COR-L47 (cell line): ENCODE results near the gene BTG2.
"Not testable (repeated sequence)": the region's sequence is repeated elsewhere in the genome, so short reads cannot be mapped to it uniquely, and the experiment has no call there.

ENCODE experiments used
- DNase-seq: peaks from one replicate; lab custom pipeline; 2025; lab: John Stamatoyannopoulos, UW

Gene BTG2, protein sequence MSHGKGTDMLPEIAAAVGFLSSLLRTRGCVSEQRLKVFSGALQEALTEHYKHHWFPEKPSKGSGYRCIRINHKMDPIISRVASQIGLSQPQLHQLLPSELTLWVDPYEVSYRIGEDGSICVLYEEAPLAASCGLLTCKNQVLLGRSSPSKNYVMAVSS

DNA sequence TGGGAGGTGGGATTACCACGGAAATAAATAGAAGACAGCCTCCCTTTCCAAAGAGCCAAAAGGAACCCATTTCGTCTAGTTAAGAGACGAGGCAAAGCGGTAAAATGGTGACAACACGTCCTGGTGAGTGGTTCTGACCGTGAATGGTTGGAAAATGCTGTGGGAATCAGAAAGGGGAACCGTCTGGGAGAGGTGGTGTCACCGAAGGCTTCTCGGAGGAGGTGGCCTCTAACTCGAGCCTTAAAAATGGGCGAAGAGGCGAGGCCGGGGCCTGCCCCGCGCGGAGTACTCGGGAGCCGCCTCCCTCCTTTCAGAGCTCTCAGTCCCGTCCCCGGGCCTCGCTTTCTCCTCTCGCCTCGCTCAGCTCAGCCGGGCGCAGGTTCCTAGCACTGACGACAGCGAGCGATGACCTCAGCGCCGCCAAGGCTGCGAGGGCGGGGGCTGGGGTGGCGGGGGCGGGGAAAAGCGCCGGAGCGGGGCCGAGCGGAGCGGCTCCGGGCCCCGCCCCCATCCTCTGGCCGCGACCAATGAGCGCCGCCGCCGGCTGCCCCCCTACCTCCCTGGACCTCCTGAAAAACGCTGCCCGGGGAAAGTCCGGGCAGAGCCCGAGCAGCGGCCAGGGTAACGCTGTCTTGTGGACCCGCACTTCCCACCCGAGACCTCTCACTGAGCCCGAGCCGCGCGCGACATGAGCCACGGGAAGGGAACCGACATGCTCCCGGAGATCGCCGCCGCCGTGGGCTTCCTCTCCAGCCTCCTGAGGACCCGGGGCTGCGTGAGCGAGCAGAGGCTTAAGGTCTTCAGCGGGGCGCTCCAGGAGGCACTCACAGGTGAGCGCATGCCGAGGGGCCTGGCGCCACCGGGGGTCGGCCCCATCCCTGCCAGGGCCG is at the start of gene BTG2:
Gene BTG2 (plus strand): TSS at position 601 of the 890 bp plus-strand sequence. CDS start 88 bp downstream, at position 689.
- DNase-seq, result peak; percentile 79

DNA sequence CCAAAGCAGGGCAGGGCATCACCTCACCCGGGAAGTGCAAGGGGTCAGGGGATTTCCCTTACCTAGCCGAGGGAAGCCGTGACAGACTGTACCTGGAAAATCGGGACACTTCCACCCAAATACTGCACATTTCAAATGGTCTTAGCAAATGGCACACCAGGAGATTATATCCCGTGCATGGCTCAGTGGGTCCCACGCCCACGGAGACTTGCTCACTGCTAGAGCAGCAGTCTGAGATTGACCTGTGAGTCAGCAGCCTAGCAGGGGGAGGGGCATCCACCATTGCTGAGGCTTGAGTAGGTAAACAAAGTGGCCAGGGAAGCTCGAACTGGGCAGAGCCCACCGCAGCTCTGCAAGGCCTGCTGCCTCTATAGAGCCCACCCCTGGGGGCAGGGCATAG is 48.7 kb upstream of the BTG2 start:
- not testable (repeated sequence) for DNase-seq

DNA sequence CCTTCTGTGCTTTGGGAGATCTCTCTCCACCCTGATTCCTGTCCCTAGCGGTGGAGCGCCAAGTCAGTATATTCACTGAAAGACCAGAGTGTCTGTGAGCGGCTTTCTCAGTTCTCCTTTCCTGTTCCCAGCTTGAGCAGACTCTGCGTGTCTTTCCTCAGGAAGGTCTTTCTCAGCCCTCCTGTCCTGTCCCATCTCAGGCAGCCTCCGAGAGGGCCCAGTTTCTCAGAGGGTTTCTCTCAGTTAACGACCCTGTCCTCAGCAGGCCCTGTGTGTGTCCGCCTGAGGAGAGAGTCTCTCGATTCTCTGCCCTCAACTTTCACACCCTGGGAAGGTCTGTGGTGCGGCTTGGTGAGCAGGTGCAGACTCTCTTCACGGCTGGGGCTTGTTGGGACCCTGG is 41.8 kb upstream of the BTG2 start:
- DNase-seq, result no peak

DNA sequence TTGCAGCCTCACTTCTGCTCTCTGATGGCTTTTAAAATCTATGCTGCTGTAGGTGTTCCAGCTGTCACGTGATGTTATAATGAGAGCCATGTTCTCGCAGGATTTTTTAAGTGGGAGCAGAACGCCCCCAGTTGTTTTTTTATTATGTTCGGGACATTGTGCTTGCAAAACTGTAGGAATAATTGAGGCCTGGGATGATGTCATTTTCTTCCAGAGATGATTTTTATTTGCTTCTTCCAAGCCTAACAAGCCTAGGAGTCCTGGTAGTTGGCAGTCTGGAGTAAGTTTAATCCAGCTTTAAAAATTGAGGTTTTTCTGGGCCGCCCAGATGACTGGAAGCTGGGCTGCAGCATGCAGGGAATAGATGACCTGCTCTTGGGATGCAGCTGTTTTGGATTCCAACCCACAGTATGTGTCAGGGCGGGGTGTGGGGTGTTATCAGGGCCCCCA is 41.2 kb upstream of the BTG2 start:
- DNase-seq, result no peak

DNA sequence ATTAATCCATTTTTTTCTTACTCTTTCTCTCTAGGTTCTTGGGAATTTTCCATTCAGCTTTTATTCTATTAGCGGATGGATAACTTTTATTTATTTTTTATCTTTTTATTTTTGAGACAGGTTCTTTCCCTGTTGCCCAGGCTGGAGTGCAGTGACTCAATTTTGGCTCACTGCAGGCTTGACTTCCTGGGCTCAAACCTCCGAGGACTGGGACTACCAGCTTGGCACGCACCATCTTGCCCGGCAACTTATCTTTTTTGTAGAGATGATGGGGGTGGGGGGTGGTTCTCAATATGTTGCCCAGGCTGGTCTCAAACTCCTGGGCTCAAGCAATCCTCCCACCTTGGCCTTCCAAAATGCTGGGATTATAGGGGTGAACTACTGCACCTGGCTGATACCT is 39.8 kb upstream of the BTG2 start:
- DNase-seq, result no peak

DNA sequence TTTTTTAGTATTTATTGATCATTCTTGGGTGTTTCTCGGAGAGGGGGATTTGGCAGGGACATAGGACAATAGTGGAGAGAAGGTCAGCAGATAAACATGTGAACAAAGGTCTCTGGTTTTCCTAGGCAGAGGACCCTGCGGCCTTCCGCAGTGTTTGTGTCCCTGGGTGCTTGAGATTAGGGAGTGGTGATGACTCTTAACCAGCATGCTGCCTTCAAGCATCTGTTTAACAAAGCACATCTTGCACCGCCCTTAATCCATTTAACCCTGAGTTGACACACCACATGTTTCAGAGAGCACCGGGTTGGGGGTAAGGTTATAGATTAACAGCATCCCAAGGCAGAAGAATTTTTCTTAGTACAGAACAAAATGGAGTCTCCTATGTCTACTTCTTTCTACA is 39.2 kb upstream of the BTG2 start:
- not testable (repeated sequence) for DNase-seq

DNA sequence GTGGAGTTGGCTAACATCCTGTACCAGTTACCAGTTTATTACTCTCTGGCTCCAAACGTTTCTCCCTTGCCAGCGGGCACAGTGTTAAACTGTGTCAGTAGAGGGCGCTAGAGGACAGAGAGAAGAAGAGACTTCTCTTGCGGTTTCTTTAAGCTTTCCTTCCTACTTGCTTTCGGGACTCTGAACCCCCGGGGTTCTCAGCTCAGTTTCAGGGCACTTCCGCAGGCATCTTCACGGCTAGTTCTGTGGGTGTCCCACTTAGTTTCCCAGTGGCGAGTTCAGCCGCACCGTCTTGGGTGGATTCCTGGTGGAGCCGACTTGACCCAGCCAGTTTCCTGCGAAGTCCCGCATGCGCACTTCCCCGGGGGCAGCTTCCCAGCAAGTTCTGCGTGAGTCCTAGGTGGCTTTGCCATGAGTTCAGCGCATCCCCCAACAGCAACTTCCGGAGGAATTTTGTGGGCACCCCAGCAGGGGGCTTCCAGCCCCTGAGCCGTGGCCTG is 37.9 kb upstream of the BTG2 start:
- peak; percentile 74 for DNase-seq

DNA sequence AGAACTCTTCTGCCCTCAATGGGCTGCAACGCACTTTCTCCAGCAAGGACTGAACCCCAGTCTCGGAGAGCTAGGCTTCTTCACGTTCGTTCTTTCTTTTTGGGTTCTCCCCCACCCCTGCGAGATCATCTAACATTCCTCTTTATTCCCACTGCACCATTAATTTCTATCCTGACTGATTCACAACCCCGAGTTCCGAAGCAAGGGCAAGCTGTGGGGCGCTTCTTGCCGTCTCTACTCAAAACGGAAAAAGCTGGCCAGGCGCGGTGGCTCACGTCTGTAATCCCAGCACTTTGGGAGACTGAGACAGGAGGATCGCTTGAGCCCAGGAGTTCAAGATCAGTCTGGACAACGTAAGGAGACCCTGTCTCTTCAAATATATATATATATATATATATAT is 37.4 kb upstream of the BTG2 start:
- no peak for DNase-seq

DNA sequence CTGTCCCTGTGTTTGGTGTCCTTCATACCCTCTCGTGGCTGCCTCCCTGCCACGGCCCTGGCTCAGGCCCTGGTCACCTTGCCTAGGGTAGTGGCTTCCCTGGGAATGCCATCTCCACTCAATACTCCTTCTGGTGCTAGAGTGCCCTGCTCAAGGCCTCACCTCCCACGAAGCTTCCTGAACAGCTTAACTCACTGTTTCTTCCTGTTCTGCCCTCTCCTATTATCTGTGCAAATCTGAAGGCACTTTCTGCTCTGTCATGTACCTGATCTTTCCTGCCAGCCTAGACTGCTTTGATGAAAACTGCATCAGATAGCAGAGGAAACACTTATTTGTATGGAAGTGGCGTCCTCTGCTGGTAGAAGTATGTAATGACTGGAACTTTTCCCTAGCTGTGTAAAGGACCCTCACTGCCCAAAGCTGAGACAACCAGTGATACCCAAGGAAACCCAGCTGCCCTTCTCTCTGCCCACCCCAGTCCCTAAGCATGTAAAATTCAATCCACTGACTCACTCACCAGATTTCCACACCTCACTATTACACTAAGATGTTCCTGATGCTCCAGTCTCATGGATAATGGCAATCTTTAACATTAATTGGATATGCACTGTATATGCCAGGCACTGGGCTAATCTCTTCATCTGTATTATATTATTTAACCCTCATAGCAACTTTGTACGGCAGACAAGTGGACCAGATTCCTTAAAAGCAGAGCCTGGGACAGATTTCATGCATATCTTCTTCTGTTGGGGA is 36.2 kb upstream of the BTG2 start:
- DNase-seq, result peak; percentile 46

DNA sequence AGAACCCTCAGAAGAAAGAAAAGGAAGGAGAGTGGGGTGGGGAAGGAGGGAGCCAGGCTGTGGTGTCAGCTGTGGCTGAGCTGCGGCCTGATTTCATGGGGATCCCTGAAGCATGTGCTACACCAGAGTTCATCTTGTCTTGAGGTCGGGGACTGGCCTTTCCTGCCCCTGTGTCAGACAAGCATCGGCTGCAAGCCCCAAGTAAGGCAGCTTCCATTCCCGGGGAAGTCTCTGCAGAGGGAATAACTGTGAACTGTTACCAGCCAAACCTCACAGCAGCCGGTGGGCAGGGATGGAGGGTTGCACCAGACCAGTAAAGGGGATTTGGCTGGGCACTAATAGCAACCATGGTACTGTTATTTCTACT is 35.7 kb upstream of the BTG2 start:
- DNase-seq, result no peak

DNA sequence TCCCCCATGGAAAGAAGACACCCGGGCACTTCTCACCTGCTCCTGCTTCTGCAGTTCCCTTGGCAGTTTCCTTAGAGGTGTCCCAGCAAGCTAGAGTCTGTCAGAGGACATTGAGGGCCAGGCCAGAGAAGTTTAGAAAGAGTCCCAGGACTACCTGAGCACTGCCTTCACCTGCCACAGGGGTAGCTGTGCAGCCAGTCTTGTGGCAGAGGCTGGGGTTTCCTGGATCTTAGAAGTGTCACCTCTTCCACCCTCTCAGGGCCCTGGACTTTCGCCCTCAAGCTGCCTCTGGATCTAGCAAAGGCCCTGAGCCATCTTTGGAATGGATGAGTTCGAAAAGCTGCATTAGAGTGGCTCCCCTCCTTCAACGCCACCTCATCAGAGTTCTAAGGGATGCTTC is 34.9 kb upstream of the BTG2 start:
- no peak for DNase-seq

DNA sequence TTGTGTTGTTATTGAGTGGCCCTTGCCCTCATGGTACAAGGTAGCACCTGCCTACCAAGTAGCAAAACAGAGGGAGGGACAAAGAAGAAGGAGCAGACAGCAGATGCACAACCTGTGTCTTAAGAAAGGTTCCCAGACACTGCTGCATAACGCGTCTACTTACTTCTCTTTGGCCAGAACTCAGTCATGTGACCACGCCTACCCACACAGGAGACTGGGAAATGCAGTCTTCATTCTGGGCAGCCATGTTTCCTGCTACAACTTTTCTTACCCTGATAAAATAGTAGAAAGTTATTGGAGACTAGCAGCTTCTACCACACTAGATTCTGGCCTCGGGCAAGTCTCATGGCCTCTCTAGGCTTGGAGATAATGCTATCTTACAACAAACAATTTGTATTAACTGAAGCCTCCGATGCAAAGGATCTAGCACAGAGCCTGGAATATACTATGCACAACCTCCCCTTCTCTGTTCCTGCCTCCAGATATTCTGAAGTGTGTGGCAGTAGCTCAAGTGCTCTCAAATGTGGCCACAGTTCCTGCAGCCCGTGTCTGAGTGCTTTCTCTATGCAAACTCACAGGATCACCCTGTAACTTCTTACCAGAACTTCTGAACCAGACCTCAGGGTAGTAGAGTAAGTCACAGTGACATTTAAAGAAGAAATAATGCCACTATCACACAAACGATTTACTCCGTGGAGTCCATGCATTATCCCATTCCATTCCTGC is 34.1 kb upstream of the BTG2 start:
- DNase-seq, result peak; percentile 41

DNA sequence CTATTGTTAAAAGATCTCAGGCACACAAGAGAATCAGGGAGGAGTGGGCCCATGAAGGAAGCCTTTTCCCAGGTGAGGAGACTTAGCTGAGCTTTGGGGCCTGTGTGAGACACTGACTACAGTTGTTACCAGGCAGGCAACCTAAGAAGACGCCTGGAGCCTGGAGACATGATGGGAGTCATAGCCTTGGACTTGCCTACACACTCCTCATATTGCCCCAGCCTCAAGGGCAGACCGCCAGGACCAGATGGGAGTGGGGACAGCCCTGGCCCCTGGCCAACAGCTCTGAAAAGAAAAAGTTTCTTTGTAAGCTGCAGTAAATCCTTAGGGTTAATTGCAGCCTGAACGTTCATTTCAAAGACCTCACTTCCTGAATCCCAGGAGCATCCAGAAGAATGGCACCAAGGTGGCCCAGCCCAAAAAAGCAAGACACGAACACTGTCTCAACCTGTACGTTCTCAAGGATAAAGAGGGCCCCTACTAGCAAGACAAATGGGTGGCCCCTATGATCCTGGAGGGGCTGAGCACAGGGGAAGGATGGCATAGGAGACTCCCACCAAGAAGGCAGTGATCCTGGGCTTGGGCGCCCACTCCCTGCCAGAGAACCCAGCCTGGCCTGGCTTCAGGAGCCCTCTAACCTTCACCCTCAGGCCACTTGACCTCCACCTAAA is 33.2 kb upstream of the BTG2 start:
- DNase-seq, result no peak

DNA sequence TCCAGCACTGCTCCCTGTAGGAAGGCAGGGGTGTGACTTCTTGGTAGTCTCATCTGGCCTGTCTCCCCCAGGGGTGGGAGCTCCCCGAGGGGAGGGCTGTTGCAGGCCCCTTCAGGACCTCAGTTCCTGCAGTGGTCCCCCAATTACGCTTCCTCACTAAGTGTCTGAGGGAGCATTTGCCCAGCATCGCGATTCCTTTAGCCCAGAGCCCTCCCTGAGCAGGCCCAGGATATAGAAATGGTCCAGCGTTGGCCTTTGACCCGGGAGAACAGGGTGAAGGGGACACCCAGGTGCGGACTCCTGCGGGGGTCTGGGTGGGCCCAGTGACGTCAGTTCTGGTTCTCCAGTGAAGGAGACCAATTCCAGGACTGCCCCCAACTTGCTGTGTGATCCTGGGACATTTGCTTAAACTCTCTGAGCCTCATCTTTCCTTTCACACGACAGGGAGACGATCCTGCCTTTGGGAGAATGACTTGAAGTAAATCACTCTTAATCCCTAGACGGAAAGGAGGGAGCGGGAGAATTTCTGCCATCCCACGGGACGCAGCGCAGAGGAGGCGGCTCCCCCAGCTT is 32.6 kb upstream of the BTG2 start:
- DNase-seq, result no peak

DNA sequence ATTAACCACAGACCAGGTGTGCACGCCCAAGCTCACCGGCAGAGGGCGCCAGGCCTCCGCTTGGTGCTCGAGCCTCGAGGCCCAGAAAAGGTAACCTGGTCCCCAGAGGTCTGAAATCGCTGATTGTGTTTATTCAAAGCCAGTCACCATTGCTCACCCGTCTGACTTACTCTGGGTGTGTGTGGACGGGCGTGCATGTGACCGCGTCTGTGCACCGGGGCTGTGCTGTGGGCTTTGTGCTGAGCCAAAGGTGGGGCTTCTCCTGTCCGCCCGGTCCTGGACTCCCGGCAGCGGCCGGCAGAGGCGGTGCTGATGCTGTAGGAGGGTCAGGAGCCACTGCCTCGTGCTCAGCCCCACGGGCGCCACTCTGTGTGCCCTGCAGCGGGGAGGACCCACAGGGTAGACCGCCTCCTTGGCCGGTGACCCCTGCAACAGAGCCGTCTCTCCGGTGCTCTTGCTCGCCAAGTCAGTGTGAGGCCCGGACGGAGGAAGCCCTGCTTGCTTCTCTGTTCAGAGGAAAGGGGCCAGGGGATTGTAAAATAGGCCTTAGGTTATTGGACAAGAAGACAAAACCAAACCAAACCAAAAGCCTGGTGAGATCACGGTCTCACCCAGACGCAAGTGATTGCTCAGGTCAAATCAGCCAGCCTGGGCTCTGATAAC is 32.0 kb upstream of the BTG2 start:
- DNase-seq, result peak; percentile 87

DNA sequence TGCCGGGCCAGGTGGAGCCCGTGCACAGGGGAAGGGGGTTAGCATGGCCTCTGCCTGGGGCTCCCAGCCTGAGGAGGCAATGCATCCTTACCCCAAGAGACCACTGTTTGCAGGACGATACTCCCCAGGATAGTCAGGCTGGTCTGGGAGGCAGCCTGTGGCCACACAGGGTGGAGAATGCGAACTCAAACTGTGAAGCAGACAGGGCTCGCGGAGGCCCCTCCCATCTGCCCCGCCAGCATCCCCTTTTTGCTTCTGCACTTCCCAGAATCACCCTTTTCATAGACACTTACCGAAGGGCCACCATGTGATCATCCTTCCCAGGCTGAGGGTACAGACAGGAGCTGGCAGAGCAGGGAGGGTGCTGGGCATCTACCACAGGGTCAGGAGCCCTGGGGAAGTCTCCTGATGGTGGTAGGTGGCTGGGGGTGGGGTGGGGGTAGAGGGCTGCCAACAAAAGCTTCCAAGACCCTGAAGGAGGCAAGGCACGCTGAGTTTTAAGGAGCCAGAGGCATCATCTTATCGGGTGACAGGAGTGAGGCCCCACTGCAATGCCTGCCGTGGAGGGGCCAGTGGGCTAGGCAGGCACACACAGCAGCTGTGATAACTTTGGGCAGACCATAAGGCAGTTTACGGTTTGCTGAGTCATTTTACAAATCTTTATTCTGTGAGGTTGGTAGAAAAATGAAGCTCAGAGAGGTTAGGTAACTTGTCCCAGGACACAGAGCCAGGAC is 31.3 kb upstream of the BTG2 start:
- no peak for DNase-seq

DNA sequence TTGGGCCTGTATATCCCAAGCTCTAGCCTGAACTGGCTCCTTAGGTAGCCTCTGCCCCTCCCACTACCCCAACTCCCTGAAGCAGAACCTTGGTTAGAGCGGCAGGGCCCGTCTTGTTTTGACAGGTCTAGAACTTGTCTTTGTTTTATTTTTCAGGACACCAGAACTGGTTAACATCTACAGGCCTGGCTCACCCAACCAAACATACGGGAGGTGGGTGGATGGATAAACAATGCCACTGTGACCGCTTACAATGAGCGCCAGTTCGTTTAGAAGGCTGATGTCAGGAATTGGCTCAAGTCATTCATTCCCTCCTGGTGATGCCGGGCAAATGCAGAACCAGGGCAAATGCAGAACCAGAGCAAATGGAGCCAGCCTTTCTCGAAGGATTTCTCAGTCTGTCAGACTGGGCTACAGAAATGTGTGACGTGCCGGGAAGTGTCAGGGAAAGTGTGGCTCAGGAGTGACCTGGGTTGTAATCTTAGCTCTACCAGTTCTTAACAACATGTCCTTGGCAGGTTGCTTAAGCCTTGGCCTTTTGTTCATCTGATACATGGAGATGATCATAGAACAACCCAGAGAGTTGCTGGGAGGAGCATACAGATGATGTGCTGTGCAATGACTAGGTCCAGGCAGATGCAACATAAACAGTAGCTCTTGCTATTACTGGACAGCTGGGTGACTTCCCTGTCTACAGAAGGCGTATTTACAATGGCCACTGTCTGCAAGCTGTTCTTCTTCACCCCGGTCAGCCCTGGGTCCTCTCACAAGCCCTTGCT is 30.5 kb upstream of the BTG2 start:
- DNase-seq, result no peak

DNA sequence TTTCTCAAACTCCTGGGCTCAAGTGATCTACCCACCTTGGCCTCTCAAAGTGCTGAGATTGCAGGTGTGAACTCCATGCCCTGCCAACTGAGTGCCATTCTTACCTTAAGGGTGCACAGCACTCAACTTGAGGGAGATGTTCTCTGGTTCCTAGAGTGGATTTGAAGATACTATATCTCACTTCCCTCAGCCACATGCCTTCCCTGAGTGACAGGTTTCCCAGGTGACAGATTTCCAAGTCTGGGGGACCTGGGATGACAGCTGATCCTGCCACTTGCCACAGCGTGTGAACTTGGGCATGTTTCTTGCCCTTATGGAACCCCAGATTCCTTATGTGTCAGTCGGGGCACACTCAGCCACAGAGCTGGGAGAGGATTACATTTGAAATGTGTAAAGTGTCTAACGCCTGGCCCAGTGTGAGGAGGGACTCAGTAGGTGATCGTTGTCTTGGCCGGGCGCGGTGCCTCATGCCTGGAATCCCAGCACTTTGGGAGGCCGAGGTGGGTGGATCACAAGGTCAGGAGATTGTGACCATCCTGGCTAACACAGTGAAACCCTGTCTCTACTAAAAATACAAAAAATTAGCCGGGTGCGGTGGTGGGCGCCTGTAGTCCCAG is 29.6 kb upstream of the BTG2 start:
- no peak for DNase-seq

DNA sequence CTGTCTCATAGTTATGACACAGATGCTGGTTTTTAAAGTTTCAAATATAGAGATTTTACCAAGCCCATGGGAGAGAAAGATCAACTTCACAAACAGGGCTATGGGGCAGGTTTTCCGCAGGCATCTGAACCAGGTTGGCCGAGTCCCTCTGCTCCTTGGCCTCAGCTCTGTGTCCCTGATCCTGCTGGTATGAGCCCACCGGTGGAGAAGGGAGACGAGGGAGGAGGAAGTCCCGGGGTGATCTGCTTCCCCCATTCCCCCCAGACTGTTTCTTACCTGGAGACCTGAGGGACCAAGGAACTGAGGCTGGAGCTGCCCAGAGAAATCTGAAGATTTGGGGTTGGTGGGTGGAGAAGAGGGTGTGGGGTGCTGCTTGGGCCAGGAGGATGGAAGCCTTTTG is 28.9 kb upstream of the BTG2 start:
- DNase-seq, result no peak
